HG02571 (cell line): ENCODE results near the gene CHRDL1.
"Not testable (repeated sequence)": the region's sequence is repeated elsewhere in the genome, so short reads cannot be mapped to it uniquely, and the experiment has no call there.

Experiments used
- ATAC-seq: cut with Tn5 transposase; IDR thresholded peaks from one replicate; pipeline ENCODE4 v1.9.1; 2021; ENCODE audit warnings: mild to moderate bottlenecking, moderate library complexity; ENCODE audit not compliant: unreplicated experiment

The CHRDL1 gene

DNA sequence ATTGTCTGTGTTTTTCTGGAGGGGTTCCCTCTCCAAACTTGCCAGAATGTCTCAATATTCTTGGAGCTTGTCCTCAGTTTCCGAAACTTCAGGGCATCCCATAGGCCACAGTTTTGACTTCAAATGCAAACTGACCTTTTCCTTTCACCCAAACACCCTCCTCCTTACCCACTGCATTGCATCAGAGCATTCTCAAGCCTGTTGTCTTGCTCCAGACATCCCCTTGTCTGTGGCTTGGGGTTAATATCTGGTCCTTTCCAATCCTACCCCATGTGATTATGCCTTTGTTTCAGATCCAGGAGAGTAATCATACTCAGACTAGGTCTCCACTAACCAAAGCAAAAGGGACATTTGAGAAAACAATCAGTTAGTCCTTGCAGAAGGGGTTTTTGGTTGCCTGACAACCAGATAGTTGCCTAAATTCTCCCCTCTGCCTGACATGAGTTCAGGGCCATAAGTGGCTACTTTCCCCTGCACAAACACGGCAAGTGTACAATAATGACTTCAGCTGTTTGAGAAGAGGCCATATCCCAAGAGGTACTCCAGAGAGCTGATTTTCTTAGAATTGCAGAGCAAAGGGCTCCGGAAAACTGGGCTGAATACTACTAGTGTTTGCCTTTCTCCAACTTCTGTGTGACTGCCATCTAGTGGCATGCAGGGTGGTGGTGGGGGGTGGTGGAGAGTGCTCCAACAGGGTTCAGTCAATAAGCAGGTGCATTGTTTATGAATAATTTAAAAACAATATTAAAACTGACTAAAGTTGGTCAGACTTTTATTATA lies 130.2 kb downstream of the CHRDL1 start:
- ATAC-seq, result no peak

DNA sequence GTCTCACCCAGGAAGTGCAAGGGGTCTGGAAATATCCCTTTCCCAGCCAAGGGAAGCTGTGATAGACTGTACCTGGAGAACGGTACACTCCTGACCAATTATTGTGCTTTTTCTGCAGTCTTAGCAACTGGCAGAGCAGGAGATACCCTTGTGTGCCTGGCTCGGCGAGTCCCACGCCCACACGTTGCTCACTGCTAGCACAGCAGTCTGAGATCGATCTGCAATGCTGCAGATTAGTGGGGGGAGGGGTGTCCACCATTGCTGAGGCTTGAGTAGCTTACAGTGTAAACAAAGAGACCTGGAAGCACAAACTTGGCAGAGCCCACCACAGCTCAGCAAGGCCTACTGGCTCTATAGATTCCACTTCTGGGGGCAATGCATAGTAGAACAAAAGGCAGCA lies 138.5 kb downstream of the CHRDL1 start:
- no peak for ATAC-seq

DNA sequence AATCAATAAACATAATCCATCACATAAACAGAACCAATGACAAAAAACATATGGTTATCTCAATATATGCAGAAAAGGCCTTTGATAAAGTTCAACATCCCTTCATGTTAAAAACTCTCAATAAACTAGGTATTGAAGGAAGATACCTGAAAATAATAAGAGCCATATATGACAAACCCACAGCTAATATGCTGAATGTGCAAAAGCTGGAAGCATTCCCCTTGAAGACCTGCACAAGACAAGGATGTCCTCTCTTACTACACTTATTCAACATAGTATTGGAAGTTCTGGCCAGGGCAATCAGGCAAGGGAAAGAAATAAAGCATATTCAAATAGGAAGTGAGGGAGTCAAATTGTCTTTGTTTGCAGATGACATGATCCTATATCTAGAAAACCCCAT lies 141.3 kb downstream of the CHRDL1 start:
- ATAC-seq, result not testable (repeated sequence)

DNA sequence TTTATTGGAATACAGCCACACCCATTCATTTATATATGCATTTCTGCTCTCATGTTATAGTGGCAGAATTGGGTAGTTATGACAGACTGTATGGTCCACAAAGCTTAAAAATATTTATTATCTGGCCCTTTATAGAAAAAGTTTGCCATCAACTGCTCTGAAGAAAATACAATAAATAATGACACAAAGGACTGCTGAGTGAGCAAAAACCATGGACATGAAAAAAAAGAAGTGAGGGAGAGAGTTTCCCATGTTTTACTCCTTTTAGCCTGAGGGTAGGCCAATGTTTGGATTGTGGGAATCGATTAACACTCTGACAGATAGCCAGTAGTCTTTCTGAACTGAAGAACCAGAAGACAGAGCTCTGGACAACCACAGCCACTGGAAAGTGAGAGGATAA lies 149.2 kb downstream of the CHRDL1 start:
- no peak for ATAC-seq
